IMR-90 (cell line): Measurements from ENCODE around the gene NFE2L2. TPM values are rescaled to one million over a fixed set of nuclear protein-coding genes. Genes with fewer than 3 reads are reported as not detected.

ENCODE experiments used
- ATAC-seq: fragments of 200-7000 bp; cut with Tn5 transposase; 2 replicates; pipeline ENCODE4 v1.9.1; 2020; ENCODE audit warnings: low read depth, mild to moderate bottlenecking, moderate library complexity
- BruUV-seq: library from RNA; stranded (reverse); fragments of 400-500 nt; replicated peaks from 2 replicates; lab custom pipeline; 2021; lab: Mats Ljungman, UMichigan
- CTCF ChIA-PET: fragments of 300-600 bp; formaldehyde crosslinking; extraction: SDS; loops from one replicate; lab custom pipeline; 2021; ENCODE audit warnings: antibody characterized with exemption; lab: Yijun Ruan, JAX
- POLR2A ChIA-PET: fragments of 300-600 bp; sonication (Branson Sonifier 250); formaldehyde crosslinking; loops from one replicate; lab custom pipeline; 2022; ENCODE audit warnings: antibody characterized with exemption; ENCODE audit not compliant: unreplicated experiment; lab: Charles Lee
- DNase-seq: peaks from one replicate; pipeline ENCODE4 v3.0.0; 2013
- H2AFZ ChIP-seq: replicated peaks from 2 replicates; pipeline ENCODE3; 2013; ENCODE audit warnings: low read length, mild to moderate bottlenecking; ENCODE audit not compliant: poor library complexity
- H2AK5ac ChIP-seq: 2 replicates; pipeline ENCODE4 v1.6.1; 2013; ENCODE audit warnings: low read depth, low read length, inconsistent platforms
- H2AK9ac ChIP-seq: replicated peaks from 2 replicates; pipeline ENCODE3; 2013; ENCODE audit warnings: mild to moderate bottlenecking, low read depth, low read length, moderate library complexity; ENCODE audit not compliant: poor library complexity
- H2BK120ac ChIP-seq: 2 replicates; pipeline ENCODE4 v1.6.1; 2013; ENCODE audit warnings: low read depth, low read length, inconsistent platforms
- H2BK15ac ChIP-seq: 3 replicates; pipeline ENCODE4 v1.6.1; 2013; ENCODE audit warnings: low read depth, low read length, inconsistent platforms
- H2BK20ac ChIP-seq: 2 replicates; pipeline ENCODE4 v1.6.1; 2013; ENCODE audit warnings: low read depth, mild to moderate bottlenecking, inconsistent platforms, low read length, moderate library complexity
- H2BK5ac ChIP-seq: 2 replicates; pipeline ENCODE4 v1.6.1; 2013; ENCODE audit warnings: mild to moderate bottlenecking, low read depth, low read length, inconsistent platforms; ENCODE audit not compliant: poor library complexity, severe bottlenecking
- H3K14ac ChIP-seq: replicated peaks from 2 replicates; pipeline ENCODE4 v1.6.1; 2013; ENCODE audit warnings: low read depth, low read length, inconsistent platforms
- H3K18ac ChIP-seq: 2 replicates; pipeline ENCODE4 v1.6.1; 2013; ENCODE audit warnings: low read depth, low read length, control low read depth
- H3K23ac ChIP-seq: 2 replicates; pipeline ENCODE4 v1.6.1; 2013; ENCODE audit warnings: low read depth, low read length, inconsistent platforms
- H3K27ac ChIP-seq: 2 replicates; pipeline ENCODE4 v1.5.1; 2013; ENCODE audit warnings: mild to moderate bottlenecking, control low read depth, low read length; ENCODE audit not compliant: insufficient read depth
- H3K27me3 ChIP-seq: 2 replicates; pipeline ENCODE4 v1.6.1; 2013; ENCODE audit warnings: low read length; ENCODE audit not compliant: control insufficient read depth, insufficient read depth
- H3K36me3 ChIP-seq: 2 replicates; pipeline ENCODE4 v1.6.1; 2013; ENCODE audit warnings: low read length, mixed read lengths; ENCODE audit not compliant: control insufficient read depth, insufficient read depth
- H3K4ac ChIP-seq: 2 replicates; pipeline ENCODE4 v1.6.1; 2013; ENCODE audit warnings: low read depth, low read length, inconsistent platforms
- H3K4me1 ChIP-seq: 2 replicates; pipeline ENCODE4 v1.6.1; 2013; ENCODE audit warnings: low read length, mixed read lengths; ENCODE audit not compliant: control insufficient read depth, insufficient read depth
- H3K4me2 ChIP-seq: 2 replicates; pipeline ENCODE4 v1.6.1; 2013; ENCODE audit warnings: low read depth, mild to moderate bottlenecking, control low read depth, low read length, moderate library complexity
- H3K4me3 ChIP-seq: 2 replicates; pipeline ENCODE4 v1.5.1; 2013; ENCODE audit warnings: low read depth, mild to moderate bottlenecking, control low read depth, low read length, moderate library complexity; ENCODE audit not compliant: insufficient read depth
- H3K56ac ChIP-seq: 2 replicates; pipeline ENCODE4 v1.6.1; 2013; ENCODE audit warnings: low read length, inconsistent platforms; ENCODE audit not compliant: insufficient read depth; ENCODE audit errors: extremely low read depth
- H3K79me1 ChIP-seq, 2 experiments: 2 replicates each; pipeline ENCODE4 v1.6.1; 2013; ENCODE audit warnings: low read length in 2 of 2, inconsistent platforms in 1 of 2, low read depth in 1 of 2
- H3K9ac ChIP-seq: 2 replicates; pipeline ENCODE4 v1.6.1; 2013; ENCODE audit warnings: low read depth, low read length, control low read depth
- H3K9me1 ChIP-seq: 2 replicates; pipeline ENCODE4 v1.6.1; 2013; ENCODE audit warnings: low read length, inconsistent platforms; ENCODE audit not compliant: insufficient read depth
- H3K9me3 ChIP-seq: 2 replicates; pipeline ENCODE4 v1.6.1; 2013; ENCODE audit warnings: low read length; ENCODE audit not compliant: control insufficient read depth, insufficient read depth
- H4K20me1 ChIP-seq: 2 replicates; pipeline ENCODE4 v1.6.1; 2013; ENCODE audit warnings: low read length, inconsistent platforms; ENCODE audit not compliant: insufficient read depth
- H4K5ac ChIP-seq: 2 replicates; pipeline ENCODE4 v1.6.1; 2013; ENCODE audit warnings: mild to moderate bottlenecking, low read depth, low read length, control low read depth
- H4K8ac ChIP-seq, 2 experiments: 2 replicates each; pipeline ENCODE4 v1.6.1; 2013; ENCODE audit warnings: low read depth in 2 of 2, low read length in 2 of 2, control low read depth in 1 of 2, inconsistent platforms in 1 of 2
- H4K91ac ChIP-seq: 2 replicates; pipeline ENCODE4 v1.6.1; 2013; ENCODE audit warnings: low read depth, low read length, inconsistent platforms; ENCODE audit not compliant: insufficient read depth
- BHLHE40 ChIP-seq: fragments of 150-350 bp; IDR thresholded peaks from 2 replicates; pipeline ENCODE4 v1.6.1; 2016; ENCODE audit warnings: mild to moderate bottlenecking, low read depth, low read length
- CEBPB ChIP-seq: IDR thresholded peaks from 2 replicates; pipeline ENCODE4 v1.6.1; 2012; ENCODE audit warnings: low read depth, low read length, improper control_type of control experiment
- CHD1 ChIP-seq: IDR thresholded peaks from 2 replicates; pipeline ENCODE4 v1.6.1; 2012; ENCODE audit warnings: low read depth, low read length, improper control_type of control experiment
- CTCF ChIP-seq: conservative IDR thresholded peaks from 2 replicates; pipeline ENCODE4 v1.5.1; 2012; ENCODE audit warnings: mild to moderate bottlenecking, low read depth, low read length, improper control_type of control experiment
- ELK1 ChIP-seq: fragments of 150-350 bp; IDR thresholded peaks from 2 replicates; pipeline ENCODE4 v1.6.1; 2016; ENCODE audit warnings: low read depth, mild to moderate bottlenecking, low read length, moderate library complexity, borderline replicate concordance
- FOS ChIP-seq: fragments of 150-350 bp; IDR thresholded peaks from 2 replicates; pipeline ENCODE4 v1.6.1; 2016; ENCODE audit warnings: low read depth, low read length
- MAFK ChIP-seq: IDR thresholded peaks from 2 replicates; pipeline ENCODE4 v1.6.1; 2012; ENCODE audit warnings: low read depth, low read length, improper control_type of control experiment
- MAZ ChIP-seq: IDR thresholded peaks from 2 replicates; pipeline ENCODE4 v1.6.1; 2012; ENCODE audit warnings: low read depth, mild to moderate bottlenecking, low read length, improper control_type of control experiment, moderate library complexity, borderline replicate concordance
- MXI1 ChIP-seq: IDR thresholded peaks from 2 replicates; pipeline ENCODE4 v1.6.1; 2012; ENCODE audit warnings: low read depth, mild to moderate bottlenecking, low read length, moderate library complexity, borderline replicate concordance
- NFE2L2 ChIP-seq: fragments of 150-350 bp; IDR thresholded peaks from 2 replicates; pipeline ENCODE4 v1.6.1; 2016; ENCODE audit warnings: low read depth, mild to moderate bottlenecking, low read length
- POLR2A ChIP-seq: IDR thresholded peaks from 2 replicates; pipeline ENCODE4 v1.6.1; 2012; ENCODE audit warnings: mild to moderate bottlenecking, low read depth, low read length
- RAD21 ChIP-seq: IDR thresholded peaks from 2 replicates; pipeline ENCODE4 v1.6.1; 2012; ENCODE audit warnings: low read length, improper control_type of control experiment
- RCOR1 ChIP-seq: IDR thresholded peaks from 2 replicates; pipeline ENCODE4 v1.6.1; 2012; ENCODE audit warnings: mild to moderate bottlenecking, low read length, improper control_type of control experiment; ENCODE audit not compliant: insufficient replicate concordance
- RFX5 ChIP-seq: IDR thresholded peaks from 2 replicates; pipeline ENCODE4 v1.8.0; 2012; ENCODE audit warnings: low read depth, mild to moderate bottlenecking, low read length, moderate library complexity
- SMC3 ChIP-seq: fragments of 150-350 bp; IDR thresholded peaks from 2 replicates; pipeline ENCODE4 v1.6.1; 2016; ENCODE audit warnings: low read depth, mild to moderate bottlenecking, antibody characterized with exemption, low read length, moderate library complexity
- USF2 ChIP-seq: fragments of 150-350 bp; IDR thresholded peaks from 2 replicates; pipeline ENCODE4 v1.6.1; 2017; ENCODE audit warnings: mild to moderate bottlenecking, antibody characterized with exemption, low read length, low read depth
- WGBS, 2 experiments: methylation state at CpG; one replicate each; pipeline versions ENCODE4 v1.1.5 to v1.1.7; 2013; ENCODE audit warnings: missing lambda C conversion rate in 2 of 2; ENCODE audit not compliant: insufficient read length in 1 of 2; ENCODE audit errors: extremely low coverage in 2 of 2; 5-methylcytosine and 5-hydroxymethylcytosine counted together
- dilution Hi-C: fragments of 300-500 bp; cut with HindIII; formaldehyde crosslinking; loops from one replicate; pipeline ENCODE4 v1.14.3; 2018; ENCODE audit warnings: low sequenced_read_pairs; ENCODE audit not compliant: unreplicated experiment
- in situ Hi-C: fragments of 300-500 bp; cut with MboI; formaldehyde crosslinking; loops from 3 replicates; pipeline ENCODE4 v1.14.3; 2019; ENCODE audit warnings: low sequenced_read_pairs, inconsistent platforms, mixed read lengths
- intact Hi-C: fragments of 100-400 bp; cut with micrococcal nuclease; formaldehyde crosslinking; loops from 2 replicates; pipeline ENCODE4 v1.10.0; 2022
- polyA plus RNA-seq, 3 experiments: library from polyadenylated mRNA; depleted of rRNA; stranded (reverse); fragments of >200 nt; gene quantifications; 2 replicates each; pipeline ENCODE4 v1.2.3, GENCODE V29; 2012; ENCODE audit warnings: low replicate concordance in 1 of 3
- total RNA-seq: library from RNA; depleted of rRNA; stranded (reverse); fragments of >200 nt; gene quantifications from 2 replicates; pipeline ENCODE4 v1.2.3, GENCODE V29; 2012

The NFE2L2 gene
- total and polyA plus RNA-seq, 2 of the 4 experiments (the other 2 are of a cell fraction) = 72.7 to 83.5 TPM

- intact Hi-C loops = no loop called here
- CTCF ChIA-PET = interaction anchor here (0.5 to 1.0 kb wide), 2 partner anchors 8 to 25 kb away, joined by 4 read pairs; no protein-coding TSS in a partner anchor
These were observed 26.6 kb downstream of the NFE2L2 start for GRCh38 chr2:177237932-177238331.

More at GRCh38 chr2:177237932-177238331, 26.6 kb downstream of the NFE2L2 start:
- no peak overlapping the region for H3K27ac ChIP-seq
- H3K4me3 ChIP-seq = no peak overlapping the region
- H2AK9ac ChIP-seq = no peak overlapping the region
- H3K36me3 ChIP-seq = peaks cover 29% of the 10 kb centered on the region
- POLR2A ChIA-PET = interaction anchor here (0.7 kb wide), 1 partner anchor 154 kb away, joined by 3 read pairs; the partner anchor contains the start of gene AGPS
- no peaks in the 10 kb centered on the region for H3K9me3 ChIP-seq
- H3K9me1 ChIP-seq = peaks cover 18% of the 10 kb centered on the region
- H2AK5ac ChIP-seq = no peak overlapping the region
- DNase-seq (no peak), ATAC-seq (no peak)
- H3K14ac ChIP-seq = no peak overlapping the region
- peaks cover 94% of the 10 kb centered on the region for H4K20me1 ChIP-seq
- in situ Hi-C loops = no loop called here
- WGBS, 2 experiments = no CpG with 5 or more reads among the region's 2 CpGs
- no peak overlapping the region for H4K5ac ChIP-seq
- H2BK20ac ChIP-seq = no peak overlapping the region
- no peak overlapping the region for H3K56ac ChIP-seq
- H3K9ac ChIP-seq = no peak overlapping the region
- no peak overlapping the region for H2BK5ac ChIP-seq
- dilution Hi-C loops = no loop called here
- TF ChIP-seq NFE2L2 (no peak), RFX5 (no peak), POLR2A (no peak), CTCF (no peak), CHD1 (no peak), CEBPB (no peak), MAFK (no peak), SMC3 (no peak), RAD21 (no peak), MAZ (no peak), FOS (no peak), USF2 (no peak), RCOR1 (no peak), BHLHE40 (no peak), ELK1 (no peak), MXI1 (no peak)
- peaks cover 11 to 41% of the 10 kb centered on the region in 2 experiments; a peak in 3 of 4 replicates for H3K79me1 ChIP-seq
- no peak overlapping the region for H4K8ac ChIP-seq
- peak overlapping the region; percentile 64; the same call in 1 of the 2 replicates for H3K23ac ChIP-seq
- no peak overlapping the region for H2BK120ac ChIP-seq
- no peak overlapping the region for H3K4me2 ChIP-seq
- peaks cover 20% of the 10 kb centered on the region for H3K4me1 ChIP-seq
- no peak overlapping the region for H3K18ac ChIP-seq
- H2BK15ac ChIP-seq = no peak overlapping the region
- BruUV-seq = no TSS peak
- H3K27me3 ChIP-seq = no peaks in the 10 kb centered on the region
- H4K91ac ChIP-seq = no peak overlapping the region
- H2AFZ ChIP-seq = no peak overlapping the region
- H3K4ac ChIP-seq = no peak overlapping the region
